GM12874 (cell line): ENCODE results near the gene HARS1.

Experiments used
- CTCF ChIP-seq: IDR thresholded peaks from 2 replicates; pipeline ENCODE4 v1.5.1; 2011; ENCODE audit warnings: low read depth, mild to moderate bottlenecking, control low read depth, low read length, moderate library complexity; ENCODE audit not compliant: insufficient read depth

Gene HARS1

GRCh38 chr5:140690376-140690932 lies 716 bp downstream of the HARS1 start:
- TF ChIP-seq CTCF, result no peak

GRCh38 chr5:140678993-140679392 lies 12.2 kb downstream of the HARS1 start:
- no peak for TF ChIP-seq CTCF

- TF ChIP-seq CTCF, result no peak
These were observed 13.2 kb downstream of the HARS1 start for GRCh38 chr5:140677947-140678346.

- no peak for TF ChIP-seq CTCF
These were observed 16.5 kb downstream of the HARS1 start for GRCh38 chr5:140674629-140675028.

GRCh38 chr5:140674211-140674610 lies 17.0 kb downstream of the HARS1 start:
- TF ChIP-seq CTCF, result no peak

- no peak for TF ChIP-seq CTCF
These were observed 17.8 kb downstream of the HARS1 start, which contains the start of gene DND1 for GRCh38 chr5:140673187-140673976. TSS of gene DND1 (minus strand) at chr5:140673576. CDS start at chr5:140673542, 34 bp downstream.

GRCh38 chr5:140672455-140673186 lies 18.5 kb downstream of the HARS1 start:
- TF ChIP-seq CTCF, result no peak
